ENCODE measurements around the gene N4BP2. TPM values are rescaled to one million over a fixed set of nuclear protein-coding genes. Genes with fewer than 3 reads are reported as not detected.
"Not testable (repeated sequence)": the region's sequence is repeated elsewhere in the genome, so short reads cannot be mapped to it uniquely, and the experiment has no call there.

Gene N4BP2
- total RNA-seq, 4 donors from 2014 or later = 4.5 to 8.3 (median 6.4) TPM

GRCh38 chr4:40143926-40144508 is 87.4 kb downstream of the N4BP2 start:
- no peak for DNase-seq (ENCODE audit: low spot score in 2 of 2)
- Histone ChIP-seq H3K27ac (no peak overlapping the region), H3K9me3 (no peaks in the 10 kb centered on the region), H3K27me3 (no peaks in the 10 kb centered on the region), H3K4me3 (no peak overlapping the region), H3K4me1 (no peaks in the 10 kb centered on the region), H3K36me3 (peaks cover 0 to 41% (median 0%) of the 10 kb centered on the region in 3 donors)
- TF ChIP-seq CTCF (IDR thresholded peaks at IDR 0.05) (no peak), EP300 (IDR thresholded peaks at IDR 0.05) (no peak), POLR2A (IDR thresholded peaks at IDR 0.05) (no peak)
- WGBS, 2 donors = 90 to 92% methylated on average over 6 of the region's 6 CpGs

GRCh38 chr4:40144716-40145115 is 88.1 kb downstream of the N4BP2 start:
- no peaks in the 10 kb centered on the region for H3K9me3 ChIP-seq
- peaks cover 0 to 41% (median 0%) of the 10 kb centered on the region in 3 donors for H3K36me3 ChIP-seq
- WGBS, 2 donors = 85 to 86% methylated on average over 2 of the region's 2 CpGs
- no peak overlapping the region for H3K4me3 ChIP-seq
- no peak for TF ChIP-seq CTCF (IDR thresholded peaks at IDR 0.05)
- no peak for TF ChIP-seq EP300 (IDR thresholded peaks at IDR 0.05)
- TF ChIP-seq POLR2A (IDR thresholded peaks at IDR 0.05) = no peak
- H3K4me1 ChIP-seq = no peaks in the 10 kb centered on the region
- DNase-seq (ENCODE audit: low spot score in 2 of 2) = no peak
- H3K27me3 ChIP-seq = no peaks in the 10 kb centered on the region
- H3K27ac ChIP-seq = no peak overlapping the region

GRCh38 chr4:40147490-40147889 is 90.8 kb downstream of the N4BP2 start:
- H3K27me3 ChIP-seq; H3K27ac ChIP-seq; H3K4me3 ChIP-seq; H3K4me1 ChIP-seq; H3K9me3 ChIP-seq; DNase-seq (ENCODE audit: low spot score in 2 of 2): not testable (repeated sequence)
- 99% methylated on average over 16 of the region's 31 CpGs; no CpG with 5 or more reads in 1 of the 2 donors for WGBS, 2 donors
- peaks cover 0 to 38% (median 0%) of the 10 kb centered on the region in 3 donors for H3K36me3 ChIP-seq

- no peak overlapping the region for H3K4me3 ChIP-seq
- no peaks in the 10 kb centered on the region for H3K27me3 ChIP-seq
- 88 to 99% methylated on average over 3 of the region's 3 CpGs for WGBS, 2 donors
- peak; percentile 39 to 83 for DNase-seq (ENCODE audit: low spot score in 2 of 2)
- H3K4me1 ChIP-seq = no peaks in the 10 kb centered on the region
- peaks cover 0 to 18% (median 0%) of the 10 kb centered on the region in 3 donors for H3K36me3 ChIP-seq
- H3K9me3 ChIP-seq = peaks cover 0 to 8% (median 0%) of the 10 kb centered on the region in 4 donors
- TF ChIP-seq CTCF (IDR thresholded peaks at IDR 0.05) = peak; percentile 60 to 81 (median 71)
- no peak for TF ChIP-seq EP300 (IDR thresholded peaks at IDR 0.05)
- no peak overlapping the region for H3K27ac ChIP-seq
Observed at GRCh38 chr4:40149960-40150385, 93.3 kb downstream of the N4BP2 start.

GRCh38 chr4:40150932-40151331 is 94.3 kb downstream of the N4BP2 start:
- WGBS, 2 donors = 77 to 83% methylated on average over 3 of the region's 3 CpGs
- Histone ChIP-seq H3K4me3 (no peak overlapping the region), H3K9me3 (peaks cover 0 to 8% (median 0%) of the 10 kb centered on the region in 4 donors), H3K27ac (no peak overlapping the region), H3K36me3 (peaks cover 0 to 15% (median 0%) of the 10 kb centered on the region in 3 donors), H3K27me3 (no peaks in the 10 kb centered on the region), H3K4me1 (no peaks in the 10 kb centered on the region)
- no peak for DNase-seq (ENCODE audit: low spot score in 2 of 2)
- TF ChIP-seq EP300 (IDR thresholded peaks at IDR 0.05) (no peak), POLR2A (IDR thresholded peaks at IDR 0.05) (no peak), CTCF (IDR thresholded peaks at IDR 0.05) (no peak)

Data from tibial nerve (tissue), 4 donors.